Epithelial cell of proximal tubule (primary cell): Measurements from ENCODE around the gene RBFOX2. TPM values are rescaled to one million over a fixed set of nuclear protein-coding genes. Genes with fewer than 3 reads are reported as not detected.

Source experiments
- DNase-seq: peaks from one replicate; pipeline ENCODE4 v3.0.0-alpha.2; 2011; ENCODE audit warnings: low read depth
- H3K4me3 ChIP-seq: 2 replicates; pipeline ENCODE4 v1.5.1; 2011; ENCODE audit warnings: low read depth, mild to moderate bottlenecking, low read length
- CTCF ChIP-seq: conservative IDR thresholded peaks from 2 replicates; pipeline ENCODE4 v1.5.1; 2012; ENCODE audit warnings: low read depth, mild to moderate bottlenecking, low read length
- total RNA-seq: library from RNA; depleted of rRNA; stranded (reverse); fragments of >200 nt; gene quantifications from 2 replicates; pipeline ENCODE4 v1.2.3, GENCODE V29; 2015

The RBFOX2 gene
- total RNA-seq, 1 donor from 2014 or later: 67.0 TPM

- DNase-seq: no peak
- TF ChIP-seq CTCF: no peak
- no peak overlapping the region for H3K4me3 ChIP-seq
Observed at GRCh38 chr22:35852076-35852475, 176.5 kb downstream of the RBFOX2 start.

- no peak overlapping the region for H3K4me3 ChIP-seq
- no peak for DNase-seq
- TF ChIP-seq CTCF: no peak
Observed at GRCh38 chr22:35850831-35851230, 177.8 kb downstream of the RBFOX2 start.

- TF ChIP-seq CTCF: no peak
- no peak for DNase-seq
- H3K4me3 ChIP-seq: peak overlapping the region; percentile 43
Observed at GRCh38 chr22:35846804-35847203, 181.8 kb downstream of the RBFOX2 start.

- H3K4me3 ChIP-seq: no peak overlapping the region
- DNase-seq: no peak
- no peak for TF ChIP-seq CTCF
Observed at GRCh38 chr22:35844886-35845285, 183.7 kb downstream of the RBFOX2 start.

- peak; percentile 81 for TF ChIP-seq CTCF
- no peak for DNase-seq
- no peak overlapping the region for H3K4me3 ChIP-seq
Observed at GRCh38 chr22:35842954-35843353, 185.7 kb downstream of the RBFOX2 start.

- no peak overlapping the region for H3K4me3 ChIP-seq
- no peak for TF ChIP-seq CTCF
- DNase-seq: no peak
Observed at GRCh38 chr22:35842519-35842913, 186.1 kb downstream of the RBFOX2 start.

GRCh38 chr22:35841907-35842518, 186.6 kb downstream of the RBFOX2 start:
- DNase-seq: no peak
- no peak overlapping the region for H3K4me3 ChIP-seq
- no peak for TF ChIP-seq CTCF
